Gastroesophageal sphincter (tissue), 3 donors: ENCODE results near the gene PURA.

Experiments
- POLR2AphosphoS5 ChIP-seq: sonication (generic); formaldehyde crosslinking; IDR thresholded peaks from one replicate; pipeline ENCODE4 v1.6.1; 2017; ENCODE audit warnings: antibody characterized with exemption
- TF ChIP-seq, protein P1 (sequence below), 4 experiments: fragments of 200-600 bp in 2 of 4; fragments of 450-650 bp in 2 of 4; sonication (generic) in 1 of 4; IDR thresholded peaks; one replicate each; pipeline ENCODE4 v1.5.1; 2017 to 2019; ENCODE audit warnings: antibody characterized with exemption in 4 of 4, mild to moderate bottlenecking in 2 of 4, moderate library complexity in 2 of 4

DNA sequence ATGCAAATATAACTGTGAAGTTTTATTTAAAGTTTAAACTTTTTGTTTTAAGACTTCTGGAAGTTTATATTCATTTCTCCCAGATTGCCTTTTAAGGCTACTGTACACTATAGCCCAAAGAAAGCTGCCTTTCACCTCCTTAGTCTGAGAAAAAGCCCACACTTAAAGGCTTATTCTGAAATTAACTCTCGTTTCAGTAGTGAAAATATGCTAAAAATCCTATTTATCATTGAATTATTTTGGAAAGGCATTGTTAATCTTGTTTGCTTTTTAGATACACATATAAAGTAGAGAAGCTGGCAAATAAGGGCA, 3.3 kb upstream of the PURA start:
- TF ChIP-seq POLR2AphosphoS5: no peak
- TF ChIP-seq, protein P1, sequence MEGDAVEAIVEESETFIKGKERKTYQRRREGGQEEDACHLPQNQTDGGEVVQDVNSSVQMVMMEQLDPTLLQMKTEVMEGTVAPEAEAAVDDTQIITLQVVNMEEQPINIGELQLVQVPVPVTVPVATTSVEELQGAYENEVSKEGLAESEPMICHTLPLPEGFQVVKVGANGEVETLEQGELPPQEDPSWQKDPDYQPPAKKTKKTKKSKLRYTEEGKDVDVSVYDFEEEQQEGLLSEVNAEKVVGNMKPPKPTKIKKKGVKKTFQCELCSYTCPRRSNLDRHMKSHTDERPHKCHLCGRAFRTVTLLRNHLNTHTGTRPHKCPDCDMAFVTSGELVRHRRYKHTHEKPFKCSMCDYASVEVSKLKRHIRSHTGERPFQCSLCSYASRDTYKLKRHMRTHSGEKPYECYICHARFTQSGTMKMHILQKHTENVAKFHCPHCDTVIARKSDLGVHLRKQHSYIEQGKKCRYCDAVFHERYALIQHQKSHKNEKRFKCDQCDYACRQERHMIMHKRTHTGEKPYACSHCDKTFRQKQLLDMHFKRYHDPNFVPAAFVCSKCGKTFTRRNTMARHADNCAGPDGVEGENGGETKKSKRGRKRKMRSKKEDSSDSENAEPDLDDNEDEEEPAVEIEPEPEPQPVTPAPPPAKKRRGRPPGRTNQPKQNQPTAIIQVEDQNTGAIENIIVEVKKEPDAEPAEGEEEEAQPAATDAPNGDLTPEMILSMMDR (IDR thresholded peaks at IDR 0.05): no peak
